ENCODE results near the gene KASH5. TPM values are rescaled to one million over a fixed set of nuclear protein-coding genes. Genes with fewer than 3 reads are reported as not detected.

Gene KASH5
- total and polyA plus RNA-seq, 2 donors = not detected

GRCh38 chr19:49415102-49415809 lies 27.2 kb downstream of the KASH5 start:
- H3K4me3 ChIP-seq (ENCODE audit: low read depth, low read length) = no peak overlapping the region
- no peak overlapping the region for H3K27ac ChIP-seq (ENCODE audit: low read depth)
- DNase-seq (ENCODE audit: extremely low spot score) = no peak
- 69% methylated on average over 15 of the region's 15 CpGs for whole genome bisulfite sequencing
- H3K36me3 ChIP-seq (ENCODE audit: insufficient read depth) = no peaks in the 10 kb centered on the region
- H3K4me1 ChIP-seq (ENCODE audit: insufficient read depth) = no peaks in the 10 kb centered on the region

- Histone ChIP-seq H3K36me3 (ENCODE audit: insufficient read depth) (no peaks in the 10 kb centered on the region), H3K4me3 (ENCODE audit: low read depth, low read length) (no peak overlapping the region), H3K4me1 (ENCODE audit: insufficient read depth) (no peaks in the 10 kb centered on the region), H3K27ac (ENCODE audit: low read depth) (no peak overlapping the region)
- WGBS = 81% methylated on average over 2 of the region's 2 CpGs
- DNase-seq (ENCODE audit: extremely low spot score) = no peak
These were observed 27.8 kb downstream of the KASH5 start for GRCh38 chr19:49415810-49416200.

GRCh38 chr19:49417088-49417487 lies 29.0 kb downstream of the KASH5 start:
- no peak overlapping the region for H3K27ac ChIP-seq (ENCODE audit: low read depth)
- no peaks in the 10 kb centered on the region for H3K4me1 ChIP-seq (ENCODE audit: insufficient read depth)
- no peak for DNase-seq (ENCODE audit: extremely low spot score)
- no peak overlapping the region for H3K4me3 ChIP-seq (ENCODE audit: low read depth, low read length)
- no peaks in the 10 kb centered on the region for H3K36me3 ChIP-seq (ENCODE audit: insufficient read depth)
- WGBS = 37% methylated on average over 7 of the region's 7 CpGs

- H3K4me1 ChIP-seq (ENCODE audit: insufficient read depth) = no peaks in the 10 kb centered on the region
- H3K36me3 ChIP-seq (ENCODE audit: insufficient read depth) = no peaks in the 10 kb centered on the region
- DNase-seq (ENCODE audit: extremely low spot score) = no peak
- WGBS = 87% methylated on average over 5 of the region's 5 CpGs
- H3K4me3 ChIP-seq (ENCODE audit: low read depth, low read length) = no peak overlapping the region
- H3K27ac ChIP-seq (ENCODE audit: low read depth) = no peak overlapping the region
These were observed 30.5 kb downstream of the KASH5 start for GRCh38 chr19:49418511-49418910.

GRCh38 chr19:49419173-49419572 lies 31.1 kb downstream of the KASH5 start:
- WGBS = 75% methylated on average over 2 of the region's 2 CpGs
- no peak for DNase-seq (ENCODE audit: extremely low spot score)
- no peak overlapping the region for H3K27ac ChIP-seq (ENCODE audit: low read depth)
- no peak overlapping the region for H3K4me3 ChIP-seq (ENCODE audit: low read depth, low read length)
- H3K4me1 ChIP-seq (ENCODE audit: insufficient read depth) = no peaks in the 10 kb centered on the region
- no peaks in the 10 kb centered on the region for H3K36me3 ChIP-seq (ENCODE audit: insufficient read depth)

DNA sequence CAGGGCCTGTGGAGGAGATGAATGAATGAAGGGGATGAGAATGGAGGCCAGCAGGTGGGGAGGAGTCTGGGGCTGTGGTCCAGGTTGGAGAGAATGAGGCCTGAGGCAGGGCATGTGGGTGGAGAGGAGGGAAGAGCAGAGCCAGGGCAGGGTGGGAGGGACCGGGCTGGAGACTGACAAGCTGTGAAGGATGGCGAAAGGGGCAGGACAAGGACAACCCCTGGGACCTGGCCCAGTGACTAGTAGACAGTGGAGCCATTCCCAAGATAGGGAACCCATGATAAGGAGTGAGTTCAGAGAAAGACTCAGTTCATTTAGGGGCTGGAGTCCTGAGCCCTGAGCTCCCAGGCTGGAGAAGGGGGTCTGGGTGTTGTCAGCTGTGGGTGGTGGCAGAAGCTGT lies 32.2 kb downstream of the KASH5 start:
- H3K4me3 ChIP-seq (ENCODE audit: low read depth, low read length) = no peak overlapping the region
- no peaks in the 10 kb centered on the region for H3K4me1 ChIP-seq (ENCODE audit: insufficient read depth)
- DNase-seq (ENCODE audit: extremely low spot score) = no peak
- H3K27ac ChIP-seq (ENCODE audit: low read depth) = no peak overlapping the region
- no peaks in the 10 kb centered on the region for H3K36me3 ChIP-seq (ENCODE audit: insufficient read depth)
- WGBS = 69% methylated on average over 2 of the region's 2 CpGs

GRCh38 chr19:49421039-49421877 lies 33.2 kb downstream of the KASH5 start:
- H3K27ac ChIP-seq (ENCODE audit: low read depth) = no peak overlapping the region
- H3K36me3 ChIP-seq (ENCODE audit: insufficient read depth) = no peaks in the 10 kb centered on the region
- H3K4me3 ChIP-seq (ENCODE audit: low read depth, low read length) = peak overlapping the region; percentile 0
- no peaks in the 10 kb centered on the region for H3K4me1 ChIP-seq (ENCODE audit: insufficient read depth)
- 8% methylated on average over 48 of the region's 48 CpGs for WGBS
- DNase-seq (ENCODE audit: extremely low spot score) = peak; percentile 28

DNA sequence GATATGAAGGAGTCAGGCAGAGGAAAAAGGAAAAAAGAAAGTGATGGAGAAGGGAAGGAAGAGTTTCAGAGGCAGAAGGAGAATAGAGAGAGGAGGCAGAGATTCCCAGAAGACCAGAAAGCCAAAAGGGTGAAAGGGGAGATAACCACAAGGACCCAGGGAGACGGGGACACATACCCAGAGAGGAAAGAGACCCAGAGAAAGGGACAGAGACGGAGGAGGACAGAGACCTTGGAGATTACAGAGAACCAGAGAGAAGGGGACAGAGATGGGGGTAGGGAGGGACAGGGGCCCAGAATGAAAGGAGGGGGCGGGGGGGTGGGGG lies 33.8 kb downstream of the KASH5 start:
- H3K4me1 ChIP-seq (ENCODE audit: insufficient read depth) = no peaks in the 10 kb centered on the region
- H3K27ac ChIP-seq (ENCODE audit: low read depth) = no peak overlapping the region
- H3K4me3 ChIP-seq (ENCODE audit: low read depth, low read length) = no peak overlapping the region
- 25% methylated on average over 3 of the region's 3 CpGs for WGBS
- no peak for DNase-seq (ENCODE audit: extremely low spot score)
- H3K36me3 ChIP-seq (ENCODE audit: insufficient read depth) = no peaks in the 10 kb centered on the region

GRCh38 chr19:49422407-49423070 lies 34.5 kb downstream of the KASH5 start:
- Histone ChIP-seq H3K27ac (ENCODE audit: low read depth) (no peak overlapping the region), H3K4me3 (ENCODE audit: low read depth, low read length) (peak overlapping the region; percentile 3), H3K4me1 (ENCODE audit: insufficient read depth) (no peaks in the 10 kb centered on the region), H3K36me3 (ENCODE audit: insufficient read depth) (no peaks in the 10 kb centered on the region)
- WGBS = 2% methylated on average over 58 of the region's 58 CpGs
- DNase-seq (ENCODE audit: extremely low spot score) = no peak

DNA sequence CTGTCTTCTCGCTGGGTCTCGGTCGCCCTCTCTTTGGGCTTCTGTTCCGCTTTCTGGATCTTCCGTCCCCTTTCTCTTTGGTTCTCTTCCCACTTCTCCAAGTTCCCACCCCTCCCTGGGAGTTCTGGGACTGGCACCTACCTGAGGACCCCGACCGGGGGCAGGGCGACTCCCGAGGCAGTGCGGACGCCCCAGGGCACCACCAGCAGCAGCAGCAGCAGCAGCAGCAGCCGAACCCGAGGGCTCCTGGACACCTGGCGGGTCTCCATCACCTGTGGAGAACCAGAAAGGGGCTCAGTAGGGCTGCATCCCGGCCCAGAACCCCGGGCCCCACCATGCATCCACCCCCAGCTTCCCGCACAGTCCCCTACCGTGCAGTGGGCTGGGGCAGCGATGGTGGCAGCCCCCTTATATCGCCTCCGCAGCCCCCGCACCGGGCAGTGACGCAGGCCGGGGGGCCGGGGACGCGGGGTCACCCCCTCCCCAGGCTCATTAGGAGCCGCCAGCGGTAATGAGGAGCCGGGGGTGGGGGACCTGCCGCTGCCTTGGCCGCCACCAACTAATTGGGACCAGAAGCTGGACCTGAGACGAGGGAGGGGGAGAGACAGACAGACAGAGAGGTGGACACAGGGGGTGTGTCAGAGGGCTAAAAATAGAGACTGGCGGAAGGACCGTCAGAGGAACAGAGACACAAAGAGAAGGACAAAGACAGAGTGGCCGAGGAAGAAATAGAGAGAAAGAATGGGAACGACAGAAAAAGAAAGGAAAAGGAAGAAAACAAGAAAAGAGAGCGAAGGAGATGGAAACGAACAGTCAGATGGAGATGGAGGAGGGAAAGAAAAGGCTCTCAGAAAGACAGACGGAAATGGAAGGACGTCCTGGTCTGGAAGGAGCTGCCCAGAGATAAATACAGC lies 35.3 kb downstream of the KASH5 start, which contains the start of gene PTH2:
Gene PTH2, minus strand, starts transcription at position 371 of the 914 bp plus-strand sequence. Its CDS starts 102 bp downstream, at position 269.
- Histone ChIP-seq H3K4me1 (ENCODE audit: insufficient read depth) (peaks cover 1% of the 10 kb centered on the region), H3K36me3 (ENCODE audit: insufficient read depth) (no peaks in the 10 kb centered on the region), H3K4me3 (ENCODE audit: low read depth, low read length) (peak within 1 kb of the TSS; percentile 3), H3K27ac (ENCODE audit: low read depth) (no peak within 1 kb of the TSS)
- WGBS = 6% methylated on average over 42 of the region's 42 CpGs
- no peak for DNase-seq (ENCODE audit: extremely low spot score)

DNA sequence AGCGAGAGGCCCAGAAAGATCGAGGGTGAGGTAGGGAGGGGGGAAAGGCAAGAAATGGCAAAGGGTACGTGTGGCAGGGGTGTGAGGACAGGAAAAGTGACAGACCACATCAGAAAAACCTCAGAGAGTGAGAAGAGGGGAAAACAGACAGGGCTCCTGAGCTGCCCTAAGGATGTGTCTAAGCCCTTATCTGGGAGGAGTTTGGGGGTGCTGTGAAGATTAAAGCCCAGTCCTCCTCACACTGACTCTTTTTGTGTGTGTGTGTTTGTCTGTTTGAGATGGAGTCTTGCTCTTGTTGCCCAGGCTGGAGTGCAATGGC lies 35.9 kb downstream of the KASH5 start:
- WGBS = 8% methylated on average over 3 of the region's 3 CpGs
- H3K4me1 ChIP-seq (ENCODE audit: insufficient read depth) = peaks cover 1% of the 10 kb centered on the region
- no peak overlapping the region for H3K4me3 ChIP-seq (ENCODE audit: low read depth, low read length)
- no peak overlapping the region for H3K27ac ChIP-seq (ENCODE audit: low read depth)
- DNase-seq (ENCODE audit: extremely low spot score) = no peak
- no peaks in the 10 kb centered on the region for H3K36me3 ChIP-seq (ENCODE audit: insufficient read depth)

- Histone ChIP-seq H3K4me1 (ENCODE audit: insufficient read depth) (peaks cover 1% of the 10 kb centered on the region), H3K36me3 (ENCODE audit: insufficient read depth) (no peaks in the 10 kb centered on the region), H3K27ac (ENCODE audit: low read depth) (no peak within 1 kb of the TSS), H3K4me3 (ENCODE audit: low read depth, low read length) (no peak within 1 kb of the TSS)
- DNase-seq (ENCODE audit: extremely low spot score) = no peak
- 46% methylated on average over 7 of the region's 7 CpGs for WGBS
These were observed 37.1 kb downstream of the KASH5 start, which contains the start of gene GFY for GRCh38 chr19:49425178-49425577. GFY (plus strand) TSS chr19:49425388; CDS start chr19:49426431, 1,043 bp downstream.

DNA sequence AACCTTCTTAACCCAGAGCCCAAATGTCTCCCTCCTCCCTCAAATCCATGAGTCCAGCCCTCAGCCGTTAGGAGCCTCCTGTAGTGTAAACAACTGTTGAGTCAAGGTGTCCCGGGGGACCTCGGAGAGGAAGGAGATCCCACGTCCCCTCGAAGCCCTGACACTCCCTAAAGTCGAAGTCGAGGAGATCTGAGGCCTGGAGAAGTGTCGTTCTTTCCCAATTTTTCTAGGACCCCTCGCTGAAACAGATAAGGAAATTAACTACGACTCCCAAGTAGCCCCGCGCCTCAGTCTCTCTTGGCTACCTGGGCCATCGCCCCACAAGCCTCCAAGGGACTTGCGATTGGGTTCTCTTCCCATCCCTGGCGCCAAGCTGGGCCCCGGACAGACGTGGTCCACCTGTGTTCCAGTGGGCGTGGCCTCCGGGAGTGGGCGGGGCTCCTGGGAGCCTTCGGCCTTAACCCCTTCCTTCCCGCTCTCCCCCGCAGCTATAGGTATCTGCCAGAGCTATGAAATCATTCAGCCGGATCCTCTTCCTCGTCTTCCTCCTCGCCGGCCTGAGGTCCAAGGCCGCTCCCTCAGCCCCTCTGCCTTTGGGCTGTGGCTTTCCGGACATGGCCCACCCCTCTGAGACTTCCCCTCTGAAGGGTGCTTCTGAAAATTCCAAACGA lies 38.0 kb downstream of the KASH5 start:
- H3K4me3 ChIP-seq (ENCODE audit: low read depth, low read length) = no peak overlapping the region
- no peak overlapping the region for H3K27ac ChIP-seq (ENCODE audit: low read depth)
- no peak for DNase-seq (ENCODE audit: extremely low spot score)
- 3% methylated on average over 30 of the region's 30 CpGs for WGBS
- peaks cover 1% of the 10 kb centered on the region for H3K4me1 ChIP-seq (ENCODE audit: insufficient read depth)
- no peaks in the 10 kb centered on the region for H3K36me3 ChIP-seq (ENCODE audit: insufficient read depth)

Measured in urinary bladder (tissue), 4 donors.